ENCODE results near the gene REEP1.
"Not testable (repeated sequence)": the region's sequence is repeated elsewhere in the genome, so short reads cannot be mapped to it uniquely, and the experiment has no call there.

Gene REEP1

DNA sequence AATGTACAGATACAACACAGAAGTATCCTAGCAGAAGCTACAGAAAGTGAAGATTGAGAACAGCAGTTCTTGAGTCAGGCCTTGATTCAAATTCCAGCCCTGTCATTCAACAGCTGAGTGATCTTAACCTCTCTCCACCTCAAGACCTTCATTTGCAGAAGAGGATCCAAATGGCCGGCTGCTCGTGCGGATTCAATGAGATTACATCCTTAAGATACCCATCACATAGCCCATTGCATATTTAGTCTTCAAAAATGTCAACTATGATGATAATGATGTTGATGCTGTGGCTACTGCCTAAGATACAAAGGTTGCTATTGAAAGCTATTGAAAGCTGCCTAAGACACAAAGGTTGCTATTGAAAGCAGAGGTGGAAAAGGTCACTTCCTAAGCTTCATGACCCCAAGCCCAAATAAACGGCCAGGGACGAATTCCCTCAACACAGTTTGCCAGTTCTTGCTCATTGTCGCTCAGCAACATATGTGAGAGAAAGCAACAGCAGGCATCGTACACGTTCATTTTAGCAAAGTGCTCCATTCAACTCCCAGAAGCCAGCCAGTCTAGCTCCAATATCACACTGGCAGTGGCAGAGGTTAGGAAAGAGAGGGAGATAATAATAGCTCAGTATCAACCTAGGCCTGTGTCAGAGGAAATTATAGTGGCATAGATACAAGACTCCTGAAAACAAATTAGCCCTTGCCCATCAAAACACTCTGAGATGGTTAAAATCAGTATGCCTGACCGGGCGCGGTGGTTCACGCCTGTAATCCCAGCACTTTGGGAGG lies 102.0 kb downstream of the REEP1 start:
- no peak for DNase-seq (ENCODE audit: low read depth, low spot score)
- no peaks in the 10 kb centered on the region for H3K27me3 ChIP-seq (ENCODE audit: control insufficient read depth, insufficient read depth, low read length)

DNA sequence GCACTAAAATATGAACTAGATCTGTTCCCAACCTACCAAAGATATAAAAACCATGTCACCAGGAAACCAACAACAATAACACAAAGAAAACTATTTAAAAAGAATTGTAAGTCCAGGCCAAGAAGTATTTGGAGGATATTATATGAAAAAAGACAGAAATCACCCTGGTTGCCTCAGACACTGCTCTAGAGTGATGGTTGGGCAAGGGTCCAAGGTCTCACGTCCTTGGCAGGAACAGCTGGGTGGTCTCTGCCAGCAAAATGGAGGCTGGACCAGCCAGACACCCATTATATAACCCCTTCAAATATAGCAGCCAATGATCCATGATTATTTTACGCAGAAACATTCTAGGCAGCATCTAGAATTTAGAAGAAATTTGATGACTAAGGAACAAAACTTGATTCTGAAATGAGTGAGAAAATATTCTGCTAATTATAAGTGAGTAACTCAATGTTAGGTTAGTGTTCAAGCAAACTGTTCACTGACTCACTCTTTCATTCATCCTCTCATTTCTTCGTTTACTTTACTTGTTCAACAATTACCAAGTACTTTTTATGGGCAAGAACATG lies 102.8 kb downstream of the REEP1 start:
- Histone ChIP-seq H3K27ac (ENCODE audit: low read length) (no peak overlapping the region), H3K4me3 (ENCODE audit: low read length) (no peak overlapping the region), H3K9me3 (ENCODE audit: control insufficient read depth, insufficient read depth, low read length) (no peaks in the 10 kb centered on the region), H3K27me3 (ENCODE audit: control insufficient read depth, insufficient read depth, low read length) (no peaks in the 10 kb centered on the region), H3K36me3 (ENCODE audit: control insufficient read depth, insufficient read depth, low read length) (no peaks in the 10 kb centered on the region; the same call in 1 of the 2 replicates), H3K4me1 (ENCODE audit: control insufficient read depth, insufficient read depth, low read length) (no peaks in the 10 kb centered on the region)
- DNase-seq (ENCODE audit: low read depth, low spot score): no peak
- no CpG with 5 or more reads among the region's 3 CpGs for WGBS (ENCODE audit: insufficient coverage, insufficient read length)

More for the DNA sequence above, 102.0 kb downstream of the REEP1 start:
- H3K4me1 ChIP-seq (ENCODE audit: control insufficient read depth, insufficient read depth, low read length): no peaks in the 10 kb centered on the region
- H3K9me3 ChIP-seq (ENCODE audit: control insufficient read depth, insufficient read depth, low read length): no peaks in the 10 kb centered on the region
- H3K36me3 ChIP-seq (ENCODE audit: control insufficient read depth, insufficient read depth, low read length): no peaks in the 10 kb centered on the region; the same call in 1 of the 2 replicates
- no peak overlapping the region for H3K4me3 ChIP-seq (ENCODE audit: low read length)
- H3K27ac ChIP-seq (ENCODE audit: low read length): no peak overlapping the region
- WGBS (ENCODE audit: insufficient coverage, insufficient read length): no CpG with 5 or more reads among the region's 12 CpGs

DNA sequence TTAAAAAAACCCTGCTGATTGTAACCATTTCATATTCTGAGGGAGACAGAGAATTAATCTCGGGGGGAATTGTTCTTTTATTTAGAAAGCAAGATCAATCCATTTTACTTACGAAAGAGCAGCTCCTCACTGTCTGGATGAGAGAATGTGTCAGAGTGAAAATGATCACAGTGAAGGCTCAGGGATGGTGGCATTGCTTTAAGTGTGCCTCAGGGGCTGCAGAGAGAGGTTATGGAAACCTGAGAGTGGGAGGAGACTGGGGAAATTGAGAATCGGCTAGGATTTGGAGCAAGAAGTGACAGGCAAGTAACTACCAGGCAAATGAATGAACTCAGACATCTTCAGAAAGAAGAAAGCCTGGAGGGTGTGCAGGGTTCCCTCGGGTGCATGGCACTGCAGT lies 104.0 kb downstream of the REEP1 start:
- H3K36me3 ChIP-seq (ENCODE audit: control insufficient read depth, insufficient read depth, low read length): no peaks in the 10 kb centered on the region; the same call in 1 of the 2 replicates
- WGBS (ENCODE audit: insufficient coverage, insufficient read length): no CpG with 5 or more reads among the region's 4 CpGs
- H3K27me3 ChIP-seq (ENCODE audit: control insufficient read depth, insufficient read depth, low read length): no peaks in the 10 kb centered on the region
- no peak overlapping the region for H3K27ac ChIP-seq (ENCODE audit: low read length)
- DNase-seq (ENCODE audit: low read depth, low spot score): no peak
- no peaks in the 10 kb centered on the region for H3K9me3 ChIP-seq (ENCODE audit: control insufficient read depth, insufficient read depth, low read length)
- no peaks in the 10 kb centered on the region for H3K4me1 ChIP-seq (ENCODE audit: control insufficient read depth, insufficient read depth, low read length)
- H3K4me3 ChIP-seq (ENCODE audit: low read length): no peak overlapping the region

DNA sequence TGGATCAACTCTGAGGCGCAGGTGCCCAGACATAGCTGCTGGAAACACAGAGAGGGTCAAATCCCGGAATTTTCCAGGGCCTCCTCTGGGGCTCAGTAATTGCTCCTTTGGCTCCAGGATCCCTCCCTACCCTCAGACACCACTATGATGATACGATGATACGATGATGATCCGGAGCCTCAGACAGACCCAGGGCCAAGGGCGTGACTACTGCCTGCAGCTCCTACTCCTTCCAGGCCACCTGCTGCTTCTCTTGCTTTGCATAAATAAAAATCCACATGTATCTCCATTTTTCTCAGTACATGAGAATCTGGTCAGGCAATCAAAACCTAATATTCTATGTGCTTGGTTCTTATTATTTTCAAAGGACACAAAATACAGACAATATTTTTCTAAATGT lies 104.5 kb downstream of the REEP1 start:
- no peak for DNase-seq (ENCODE audit: low read depth, low spot score)
- H3K27me3 ChIP-seq (ENCODE audit: control insufficient read depth, insufficient read depth, low read length): no peaks in the 10 kb centered on the region
- WGBS (ENCODE audit: insufficient coverage, insufficient read length): no CpG with 5 or more reads among the region's 6 CpGs
- no peak overlapping the region for H3K27ac ChIP-seq (ENCODE audit: low read length)
- no peaks in the 10 kb centered on the region; the same call in 1 of the 2 replicates for H3K36me3 ChIP-seq (ENCODE audit: control insufficient read depth, insufficient read depth, low read length)
- no peak overlapping the region for H3K4me3 ChIP-seq (ENCODE audit: low read length)
- H3K4me1 ChIP-seq (ENCODE audit: control insufficient read depth, insufficient read depth, low read length): no peaks in the 10 kb centered on the region
- H3K9me3 ChIP-seq (ENCODE audit: control insufficient read depth, insufficient read depth, low read length): no peaks in the 10 kb centered on the region

GRCh38 chr2:86232373-86232784 lies 105.0 kb downstream of the REEP1 start:
- Histone ChIP-seq H3K4me3 (ENCODE audit: low read length) (no peak overlapping the region), H3K9me3 (ENCODE audit: control insufficient read depth, insufficient read depth, low read length) (no peaks in the 10 kb centered on the region), H3K36me3 (ENCODE audit: control insufficient read depth, insufficient read depth, low read length) (no peaks in the 10 kb centered on the region; the same call in 1 of the 2 replicates), H3K27me3 (ENCODE audit: control insufficient read depth, insufficient read depth, low read length) (no peaks in the 10 kb centered on the region), H3K27ac (ENCODE audit: low read length) (no peak overlapping the region), H3K4me1 (ENCODE audit: control insufficient read depth, insufficient read depth, low read length) (no peaks in the 10 kb centered on the region)
- no peak for DNase-seq (ENCODE audit: low read depth, low spot score)
- WGBS (ENCODE audit: insufficient coverage, insufficient read length): no CpG with 5 or more reads among the region's 15 CpGs

DNA sequence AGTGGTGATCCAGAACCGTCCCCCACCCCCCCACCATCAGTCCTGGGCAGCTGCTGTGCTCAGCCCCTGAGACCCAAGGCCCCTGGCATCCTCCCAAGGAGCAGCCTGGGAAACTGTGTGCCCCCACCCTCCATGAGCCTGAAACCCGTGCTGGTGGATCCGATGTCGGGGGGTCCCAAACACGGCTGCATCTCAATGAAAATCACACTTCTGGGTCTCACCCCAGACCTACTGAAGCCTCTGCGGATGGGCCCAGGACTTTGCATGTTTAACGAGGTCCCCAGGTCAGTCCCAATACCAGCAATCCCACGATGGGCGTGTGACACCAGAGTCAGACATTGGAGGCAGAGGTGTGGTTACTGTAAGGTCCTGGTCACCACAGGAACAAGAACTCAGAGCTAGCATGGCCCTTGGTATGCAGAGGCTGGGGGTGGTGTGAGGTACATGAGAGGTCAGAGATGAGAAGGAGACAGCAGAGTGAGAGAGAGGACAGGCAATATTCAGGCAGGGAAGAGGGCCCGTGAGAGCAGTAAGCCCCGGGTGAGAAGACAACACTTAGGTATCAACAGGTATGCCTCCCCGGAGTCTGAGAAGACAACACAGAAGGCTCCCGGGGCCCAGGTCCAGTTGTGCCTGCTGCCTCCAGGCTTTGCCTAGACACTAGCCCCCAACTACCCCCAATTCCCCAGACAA lies 105.6 kb downstream of the REEP1 start:
- Histone ChIP-seq H3K27me3 (ENCODE audit: control insufficient read depth, insufficient read depth, low read length) (no peaks in the 10 kb centered on the region), H3K36me3 (ENCODE audit: control insufficient read depth, insufficient read depth, low read length) (no peaks in the 10 kb centered on the region; the same call in 1 of the 2 replicates), H3K4me3 (ENCODE audit: low read length) (no peak overlapping the region), H3K27ac (ENCODE audit: low read length) (no peak overlapping the region), H3K9me3 (ENCODE audit: control insufficient read depth, insufficient read depth, low read length) (no peaks in the 10 kb centered on the region), H3K4me1 (ENCODE audit: control insufficient read depth, insufficient read depth, low read length) (no peaks in the 10 kb centered on the region)
- no peak for DNase-seq (ENCODE audit: low read depth, low spot score)
- WGBS (ENCODE audit: insufficient coverage, insufficient read length): no CpG with 5 or more reads among the region's 13 CpGs

DNA sequence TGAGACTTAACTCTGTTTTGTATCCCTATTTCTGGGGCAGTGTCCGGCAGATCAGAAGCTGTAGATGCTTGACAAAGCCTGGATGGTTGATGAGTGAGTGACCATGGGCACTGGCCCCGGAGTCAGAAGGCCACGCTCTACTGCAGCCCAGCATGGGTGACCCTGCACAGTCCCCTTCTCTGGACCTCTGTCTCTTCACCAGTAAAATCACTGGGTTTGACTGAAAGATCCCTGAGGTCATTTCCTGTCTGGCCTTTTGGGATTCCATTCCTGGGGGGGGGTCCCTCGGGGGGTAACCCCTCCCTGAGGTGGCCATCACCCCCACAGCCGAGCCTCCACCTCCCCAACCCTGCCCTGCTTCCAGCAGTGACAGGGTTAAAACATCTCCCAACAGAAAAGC lies 106.5 kb downstream of the REEP1 start:
- no peaks in the 10 kb centered on the region for H3K27me3 ChIP-seq (ENCODE audit: control insufficient read depth, insufficient read depth, low read length)

GRCh38 chr2:86229221-86229620 lies 108.2 kb downstream of the REEP1 start:
- no peak for DNase-seq (ENCODE audit: low read depth, low spot score)
- H3K9me3 ChIP-seq (ENCODE audit: control insufficient read depth, insufficient read depth, low read length): no peaks in the 10 kb centered on the region
- no peaks in the 10 kb centered on the region for H3K27me3 ChIP-seq (ENCODE audit: control insufficient read depth, insufficient read depth, low read length)
- no peaks in the 10 kb centered on the region; the same call in 1 of the 2 replicates for H3K36me3 ChIP-seq (ENCODE audit: control insufficient read depth, insufficient read depth, low read length)
- WGBS (ENCODE audit: insufficient coverage, insufficient read length): no CpG with 5 or more reads among the region's 4 CpGs
- no peak overlapping the region for H3K27ac ChIP-seq (ENCODE audit: low read length)
- H3K4me1 ChIP-seq (ENCODE audit: control insufficient read depth, insufficient read depth, low read length): no peaks in the 10 kb centered on the region
- H3K4me3 ChIP-seq (ENCODE audit: low read length): no peak overlapping the region

More for the DNA sequence above, 106.5 kb downstream of the REEP1 start:
- H3K4me3 ChIP-seq (ENCODE audit: low read length): no peak overlapping the region
- H3K36me3 ChIP-seq (ENCODE audit: control insufficient read depth, insufficient read depth, low read length): no peaks in the 10 kb centered on the region; the same call in 1 of the 2 replicates
- no peaks in the 10 kb centered on the region for H3K4me1 ChIP-seq (ENCODE audit: control insufficient read depth, insufficient read depth, low read length)
- DNase-seq (ENCODE audit: low read depth, low spot score): no peak
- no peak overlapping the region for H3K27ac ChIP-seq (ENCODE audit: low read length)
- WGBS (ENCODE audit: insufficient coverage, insufficient read length): no CpG with 5 or more reads among the region's 5 CpGs
- no peaks in the 10 kb centered on the region for H3K9me3 ChIP-seq (ENCODE audit: control insufficient read depth, insufficient read depth, low read length)

GRCh38 chr2:86228574-86228973 lies 108.9 kb downstream of the REEP1 start:
- H3K27ac ChIP-seq (ENCODE audit: low read length); H3K4me1 ChIP-seq (ENCODE audit: control insufficient read depth, insufficient read depth, low read length); H3K36me3 ChIP-seq (ENCODE audit: control insufficient read depth, insufficient read depth, low read length); H3K27me3 ChIP-seq (ENCODE audit: control insufficient read depth, insufficient read depth, low read length); H3K9me3 ChIP-seq (ENCODE audit: control insufficient read depth, insufficient read depth, low read length); H3K4me3 ChIP-seq (ENCODE audit: low read length); DNase-seq (ENCODE audit: low read depth, low spot score): not testable (repeated sequence)
- WGBS (ENCODE audit: insufficient coverage, insufficient read length): no CpG with 5 or more reads among the region's 8 CpGs

GRCh38 chr2:86227685-86228084 lies 109.7 kb downstream of the REEP1 start:
- Histone ChIP-seq H3K36me3 (ENCODE audit: control insufficient read depth, insufficient read depth, low read length) (no peaks in the 10 kb centered on the region; the same call in 1 of the 2 replicates), H3K9me3 (ENCODE audit: control insufficient read depth, insufficient read depth, low read length) (no peaks in the 10 kb centered on the region), H3K27ac (ENCODE audit: low read length) (no peak overlapping the region), H3K4me3 (ENCODE audit: low read length) (no peak overlapping the region), H3K4me1 (ENCODE audit: control insufficient read depth, insufficient read depth, low read length) (peaks cover 1% of the 10 kb centered on the region; the same call in 1 of the 2 replicates), H3K27me3 (ENCODE audit: control insufficient read depth, insufficient read depth, low read length) (no peaks in the 10 kb centered on the region)
- WGBS (ENCODE audit: insufficient coverage, insufficient read length): no CpG with 5 or more reads among the region's 2 CpGs
- no peak for DNase-seq (ENCODE audit: low read depth, low spot score)
